ENCODE results near the gene POR. TPM values are rescaled to one million over a fixed set of nuclear protein-coding genes. Genes with fewer than 3 reads are reported as not detected.

Gene POR
- total and polyA plus RNA-seq, 2 of the 8 experiments (the other 6 are each of a cell fraction or from before 2014, with no cell fraction given): 98.7 to 144 TPM

DNA sequence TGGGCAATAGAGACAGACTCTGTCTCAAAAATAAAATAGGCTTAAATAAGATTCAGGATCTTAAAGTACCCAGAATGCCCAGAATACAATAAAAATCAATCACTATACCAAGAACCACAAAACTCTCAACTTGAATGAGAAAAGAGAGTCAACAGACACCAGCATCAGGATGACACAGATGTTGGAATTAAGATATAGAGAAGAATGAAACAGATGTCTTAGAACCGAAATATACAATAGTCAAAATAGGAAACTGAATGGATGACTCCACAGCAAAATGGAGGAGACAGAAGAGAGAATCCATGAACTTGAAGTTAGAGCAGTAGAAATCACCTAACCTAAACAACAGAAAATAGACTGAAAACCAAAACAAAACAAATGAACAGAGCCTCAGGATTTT, 29.6 kb downstream of the POR start:
- Histone ChIP-seq H3K4me2 (ENCODE audit: insufficient read depth in 1 of 2, low read depth in 2 of 2, low read length in 2 of 2) (no peak overlapping the region), H4K5ac (ENCODE audit: insufficient read length, low read depth, low read length) (no peak overlapping the region), H3K4me3 (ENCODE audit: extremely low read depth in 1 of 4, insufficient read depth in 2 of 4, low read depth in 3 of 4, low read length in 4 of 4) (no peak overlapping the region), H3K79me1 (ENCODE audit: low read depth, low read length) (peaks cover 8% of the 10 kb centered on the region; the same call in 1 of the 2 replicates), H3K27ac (ENCODE audit: low read depth, low read length) (no peak overlapping the region), H2BK20ac (ENCODE audit: low read length) (no peak overlapping the region), H2BK12ac (ENCODE audit: low read depth, low read length) (no peak overlapping the region), H4K91ac (replicated peaks; ENCODE audit: insufficient read length, low read length) (no peak overlapping the region), H3K4ac (replicated peaks; ENCODE audit: insufficient read length, low read depth, low read length) (no peak overlapping the region), H3K9me3 (ENCODE audit: insufficient read depth in 2 of 2, low read depth in 1 of 2, low read length in 1 of 2) (no peaks in the 10 kb centered on the region), H3K14ac (ENCODE audit: insufficient read length) (no peak overlapping the region), H2AK5ac (ENCODE audit: low read depth, low read length) (no peak overlapping the region), H4K20me1 (replicated peaks in 1 of 2; ENCODE audit: control insufficient read depth in 1 of 2, insufficient read depth in 2 of 2, low read length in 2 of 2) (peaks cover 0 to 15% of the 10 kb centered on the region in 2 experiments), H3K56ac (replicated peaks; ENCODE audit: insufficient read length, low read depth, low read length) (no peak overlapping the region), H2BK5ac (ENCODE audit: low read depth, low read length) (no peak overlapping the region), H3K4me1 (replicated peaks in 1 of 4; ENCODE audit: control insufficient read depth in 3 of 4, insufficient read depth in 4 of 4, low read length in 3 of 4) (no peaks in the 10 kb centered on the region; a peak in 1 of 7 replicates), H4K8ac (ENCODE audit: extremely low read depth, insufficient read depth, low read length) (no peak overlapping the region), H2BK120ac (replicated peaks; ENCODE audit: low read depth, low read length) (no peak overlapping the region), H3K27me3 (replicated peaks in 1 of 4; ENCODE audit: control insufficient read depth in 3 of 4, extremely low read depth in 1 of 4, insufficient read depth in 3 of 4, low read length in 3 of 4) (no peaks in the 10 kb centered on the region), H2BK15ac (ENCODE audit: low read length) (no peak overlapping the region), H3K23ac (ENCODE audit: insufficient read length) (no peak overlapping the region), H3K79me2 (ENCODE audit: control insufficient read depth in 1 of 2, insufficient read depth in 2 of 2, low read length in 2 of 2) (peaks cover 0 to 34% of the 10 kb centered on the region in 2 experiments; a peak in 2 of 4 replicates), H3K18ac (ENCODE audit: extremely low read depth, low read length) (no peak overlapping the region), H2AFZ (ENCODE audit: low read length) (no peak overlapping the region), H3K9ac (replicated peaks in 1 of 4; ENCODE audit: extremely low read depth in 1 of 4, low read depth in 3 of 4, low read length in 3 of 4) (no peak overlapping the region), H3K36me3 (ENCODE audit: control insufficient read depth in 2 of 4, insufficient read depth in 4 of 4, low read length in 3 of 4) (no peaks in the 10 kb centered on the region; a peak in 1 of 8 replicates), H3K23me2 (ENCODE audit: low read depth, low read length) (no peaks in the 10 kb centered on the region)
- TF ChIP-seq RXRA (IDR thresholded peaks at IDR 0.05; ENCODE audit: insufficient read depth, low read depth, low read length): no peak
- 91% methylated on average over 1 of the region's 1 CpG; no CpG with 5 or more reads in 1 of the 2 experiments for WGBS, 2 experiments (ENCODE audit: extremely low coverage in 1 of 2, insufficient coverage in 1 of 2, insufficient read length in 1 of 2, insufficient replicate concordance in 2 of 2, low coverage in 1 of 2, low lambda C conversion rate in 2 of 2, missing lambda C conversion rate in 1 of 2)
- ChIA-PET POLR2A (ENCODE audit: partially characterized antibody) (interaction anchor here (0.8 kb wide), 1 partner anchor 20 kb away, joined by 3 read pairs; no protein-coding TSS in a partner anchor), CTCF (ENCODE audit: partially characterized antibody) (no interaction called here)
- no peak for FAIRE-seq
- no peak for DNase-seq (ENCODE audit: low read depth in 1 of 2, low spot score in 2 of 2)
